HEK293 (cell line): ENCODE data around the gene NIF3L1.

Experiments
- HOXA7 ChIP-seq: sonication (generic); formaldehyde crosslinking; IDR thresholded peaks from 2 replicates; pipeline ENCODE4 v1.8.1; 2022; ENCODE audit warnings: missing genetic modification reagents, borderline replicate concordance
- MEIS1 ChIP-seq: sonication (generic); formaldehyde crosslinking; IDR thresholded peaks from 2 replicates; pipeline ENCODE4 v1.8.1; 2022; ENCODE audit warnings: missing genetic modification reagents, mild to moderate bottlenecking, borderline replicate concordance
- TRIM28 ChIP-seq: IDR thresholded peaks from 2 replicates; pipeline ENCODE4 v1.6.1; 2011; ENCODE audit warnings: low read length, control low read depth, borderline replicate concordance
- ZNF112 ChIP-seq: fragments of 450-650 bp; formaldehyde crosslinking; IDR thresholded peaks from 2 replicates; pipeline ENCODE4 v1.5.0; 2017; ENCODE audit warnings: missing biosample characterization, missing genetic modification characterization
- ZNF138 ChIP-seq: fragments of 450-650 bp; formaldehyde crosslinking; IDR thresholded peaks from 2 replicates; pipeline ENCODE4 v1.5.1; 2016; ENCODE audit warnings: missing biosample characterization, missing genetic modification characterization, borderline replicate concordance
- ZNF423 ChIP-seq: fragments of 450-650 bp; formaldehyde crosslinking; IDR thresholded peaks from 2 replicates; pipeline ENCODE4 v1.5.1; 2016; ENCODE audit warnings: missing biosample characterization, missing genetic modification characterization
- ZNF529 ChIP-seq: fragments of 450-650 bp; formaldehyde crosslinking; IDR thresholded peaks from 2 replicates; pipeline ENCODE4 v1.5.1; 2017; ENCODE audit warnings: missing genetic modification characterization, missing biosample characterization; ENCODE audit not compliant: insufficient replicate concordance
- ZNF624 ChIP-seq: fragments of 450-650 bp; formaldehyde crosslinking; IDR thresholded peaks from 2 replicates; pipeline ENCODE4 v1.5.1; 2017; ENCODE audit warnings: missing biosample characterization, missing genetic modification characterization
- ZNF707 ChIP-seq: fragments of 450-650 bp; formaldehyde crosslinking; IDR thresholded peaks from 2 replicates; pipeline ENCODE4 v1.5.1; 2016; ENCODE audit warnings: missing biosample characterization, missing genetic modification characterization
- TF ChIP-seq, protein P1 (sequence below): fragments of 450-650 bp; formaldehyde crosslinking; IDR thresholded peaks from 2 replicates; pipeline ENCODE4 v1.5.1; 2016; ENCODE audit warnings: missing biosample characterization, missing genetic modification characterization
- TF ChIP-seq, protein P2 (sequence below): fragments of 450-650 bp; formaldehyde crosslinking; IDR thresholded peaks from 2 replicates; pipeline ENCODE4 v1.5.1; 2016; ENCODE audit warnings: missing biosample characterization, missing genetic modification characterization
- TF ChIP-seq, protein P3 (sequence below): fragments of 450-650 bp; formaldehyde crosslinking; optimal IDR thresholded peaks from 2 replicates; pipeline ENCODE3; 2016; ENCODE audit warnings: missing biosample characterization, mild to moderate bottlenecking, missing genetic modification characterization

DNA sequence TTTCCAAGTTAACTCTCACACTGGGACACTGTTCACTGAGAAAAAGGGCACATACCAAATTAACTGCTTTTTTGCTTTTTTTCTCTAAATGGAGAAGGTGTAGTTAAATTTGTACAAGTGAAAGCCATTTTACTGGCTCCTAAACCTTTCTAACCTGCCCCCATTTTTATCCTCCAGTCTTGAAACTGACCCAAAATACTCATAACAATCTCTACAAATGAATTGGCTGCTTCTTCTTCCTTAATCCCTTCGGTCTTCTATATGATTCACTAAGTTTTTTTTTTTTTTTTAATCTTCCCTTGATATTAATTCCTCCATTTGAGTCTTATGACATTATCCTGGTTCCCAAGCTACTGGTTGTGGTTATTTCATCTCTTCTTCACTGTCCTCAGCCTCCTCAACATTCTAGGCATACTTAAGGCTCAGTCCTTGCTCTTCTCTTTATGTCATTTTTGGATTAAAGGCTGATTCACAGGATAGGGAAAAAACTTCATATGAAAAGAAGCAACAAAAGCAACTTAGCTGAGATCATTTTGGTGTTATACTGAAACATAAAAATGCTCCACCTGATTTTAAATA, 54.4 kb downstream of the NIF3L1 start:
- TF ChIP-seq ZNF624 (tag by site-specific recombination) (no peak), HOXA7 (CRISPR knock-in tag) (no peak), TRIM28 (no peak), ZNF423 (tag by site-specific recombination) (no peak), MEIS1 (CRISPR knock-in tag) (no peak), ZNF138 (tag by site-specific recombination) (no peak), ZNF112 (tag by site-specific recombination) (no peak), ZNF707 (tag by site-specific recombination) (no peak), ZNF529 (tag by site-specific recombination) (no peak)
- TF ChIP-seq, protein P1, sequence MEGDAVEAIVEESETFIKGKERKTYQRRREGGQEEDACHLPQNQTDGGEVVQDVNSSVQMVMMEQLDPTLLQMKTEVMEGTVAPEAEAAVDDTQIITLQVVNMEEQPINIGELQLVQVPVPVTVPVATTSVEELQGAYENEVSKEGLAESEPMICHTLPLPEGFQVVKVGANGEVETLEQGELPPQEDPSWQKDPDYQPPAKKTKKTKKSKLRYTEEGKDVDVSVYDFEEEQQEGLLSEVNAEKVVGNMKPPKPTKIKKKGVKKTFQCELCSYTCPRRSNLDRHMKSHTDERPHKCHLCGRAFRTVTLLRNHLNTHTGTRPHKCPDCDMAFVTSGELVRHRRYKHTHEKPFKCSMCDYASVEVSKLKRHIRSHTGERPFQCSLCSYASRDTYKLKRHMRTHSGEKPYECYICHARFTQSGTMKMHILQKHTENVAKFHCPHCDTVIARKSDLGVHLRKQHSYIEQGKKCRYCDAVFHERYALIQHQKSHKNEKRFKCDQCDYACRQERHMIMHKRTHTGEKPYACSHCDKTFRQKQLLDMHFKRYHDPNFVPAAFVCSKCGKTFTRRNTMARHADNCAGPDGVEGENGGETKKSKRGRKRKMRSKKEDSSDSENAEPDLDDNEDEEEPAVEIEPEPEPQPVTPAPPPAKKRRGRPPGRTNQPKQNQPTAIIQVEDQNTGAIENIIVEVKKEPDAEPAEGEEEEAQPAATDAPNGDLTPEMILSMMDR (tag by site-specific recombination), result no peak
- TF ChIP-seq, protein P2, sequence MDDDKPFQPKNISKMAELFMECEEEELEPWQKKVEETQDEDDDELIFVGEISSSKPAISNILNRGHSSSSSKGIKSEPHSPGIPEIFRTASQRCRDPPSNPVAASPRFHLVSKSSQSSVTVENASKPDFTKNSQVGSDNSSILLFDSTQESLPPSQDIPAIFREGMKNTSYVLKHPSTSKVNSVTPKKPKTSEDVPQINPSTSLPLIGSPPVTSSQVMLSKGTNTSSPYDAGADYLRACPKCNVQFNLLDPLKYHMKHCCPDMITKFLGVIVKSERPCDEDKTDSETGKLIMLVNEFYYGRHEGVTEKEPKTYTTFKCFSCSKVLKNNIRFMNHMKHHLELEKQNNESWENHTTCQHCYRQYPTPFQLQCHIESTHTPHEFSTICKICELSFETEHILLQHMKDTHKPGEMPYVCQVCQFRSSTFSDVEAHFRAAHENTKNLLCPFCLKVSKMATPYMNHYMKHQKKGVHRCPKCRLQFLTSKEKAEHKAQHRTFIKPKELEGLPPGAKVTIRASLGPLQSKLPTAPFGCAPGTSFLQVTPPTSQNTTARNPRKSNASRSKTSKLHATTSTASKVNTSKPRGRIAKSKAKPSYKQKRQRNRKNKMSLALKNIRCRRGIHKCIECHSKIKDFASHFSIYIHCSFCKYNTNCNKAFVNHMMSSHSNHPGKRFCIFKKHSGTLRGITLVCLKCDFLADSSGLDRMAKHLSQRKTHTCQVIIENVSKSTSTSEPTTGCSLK (tag by site-specific recombination), result no peak
- TF ChIP-seq, protein P3, sequence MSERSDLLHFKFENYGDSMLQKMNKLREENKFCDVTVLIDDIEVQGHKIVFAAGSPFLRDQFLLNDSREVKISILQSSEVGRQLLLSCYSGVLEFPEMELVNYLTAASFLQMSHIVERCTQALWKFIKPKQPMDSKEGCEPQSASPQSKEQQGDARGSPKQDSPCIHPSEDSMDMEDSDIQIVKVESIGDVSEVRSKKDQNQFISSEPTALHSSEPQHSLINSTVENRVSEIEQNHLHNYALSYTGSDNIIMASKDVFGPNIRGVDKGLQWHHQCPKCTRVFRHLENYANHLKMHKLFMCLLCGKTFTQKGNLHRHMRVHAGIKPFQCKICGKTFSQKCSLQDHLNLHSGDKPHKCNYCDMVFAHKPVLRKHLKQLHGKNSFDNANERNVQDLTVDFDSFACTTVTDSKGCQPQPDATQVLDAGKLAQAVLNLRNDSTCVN, result no peak
